WTC11 (cell line): Measurements from ENCODE around the gene WDPCP.

ENCODE experiments used
- ATF2 ChIP-seq: sonication (generic); formaldehyde crosslinking; IDR thresholded peaks from 2 replicates; pipeline ENCODE4 v1.8.1; 2022; ENCODE audit warnings: low read depth, missing genetic modification reagents, borderline replicate concordance
- ATF3 ChIP-seq: sonication (generic); formaldehyde crosslinking; conservative IDR thresholded peaks from 2 replicates; pipeline ENCODE4 v1.8.1; 2022; ENCODE audit warnings: mild to moderate bottlenecking, missing genetic modification reagents
- CREB1 ChIP-seq: sonication (generic); formaldehyde crosslinking; IDR thresholded peaks from 2 replicates; pipeline ENCODE4 v1.8.0; 2023; ENCODE audit warnings: mild to moderate bottlenecking, missing genetic modification reagents
- CREM ChIP-seq: sonication (generic); formaldehyde crosslinking; IDR thresholded peaks from 2 replicates; pipeline ENCODE4 v1.8.1; 2022; ENCODE audit warnings: mild to moderate bottlenecking, missing genetic modification reagents, moderate library complexity
- ELF4 ChIP-seq: sonication (generic); formaldehyde crosslinking; IDR thresholded peaks from 2 replicates; pipeline ENCODE4 v1.8.1; 2022; ENCODE audit warnings: low read depth, mild to moderate bottlenecking, moderate library complexity, missing genetic modification reagents
- FOXK1 ChIP-seq: sonication (generic); formaldehyde crosslinking; IDR thresholded peaks from 2 replicates; pipeline ENCODE4 v1.8.0; 2022; ENCODE audit warnings: mild to moderate bottlenecking, moderate library complexity, missing genetic modification reagents
- GABPB1 ChIP-seq: sonication (generic); formaldehyde crosslinking; IDR thresholded peaks from 2 replicates; pipeline ENCODE4 v1.8.1; 2023; ENCODE audit warnings: mild to moderate bottlenecking, missing genetic modification reagents
- NFYB ChIP-seq: sonication (generic); formaldehyde crosslinking; conservative IDR thresholded peaks from 2 replicates; pipeline ENCODE4 v1.8.0; 2022; ENCODE audit warnings: low read depth, missing genetic modification reagents
- NR3C1 ChIP-seq: sonication (generic); formaldehyde crosslinking; conservative IDR thresholded peaks from 2 replicates; pipeline ENCODE4 v1.8.1; 2023; ENCODE audit warnings: low read depth, mild to moderate bottlenecking, missing genetic modification reagents
- ZNF416 ChIP-seq: fragments of 250-450 bp; sonication (Bioruptor Pico); IDR thresholded peaks from 2 replicates; pipeline ENCODE4 v1.9.0; 2021; ENCODE audit warnings: mild to moderate bottlenecking, inconsistent platforms
- TF ChIP-seq, protein P1 (sequence below): fragments of 200-600 bp; IDR thresholded peaks from 2 replicates; pipeline ENCODE4 v1.8.0; 2022; ENCODE audit warnings: antibody characterized with exemption
- TF ChIP-seq, protein P2 (sequence below): sonication (generic); formaldehyde crosslinking; IDR thresholded peaks from 2 replicates; pipeline ENCODE4 v1.8.1; 2022; ENCODE audit warnings: low read depth, mild to moderate bottlenecking, moderate library complexity, missing genetic modification reagents, borderline replicate concordance
- TF ChIP-seq, protein P3 (sequence below): sonication (generic); formaldehyde crosslinking; IDR thresholded peaks from 2 replicates; pipeline ENCODE4 v1.8.1; 2023; ENCODE audit warnings: mild to moderate bottlenecking, missing genetic modification reagents, borderline replicate concordance

DNA sequence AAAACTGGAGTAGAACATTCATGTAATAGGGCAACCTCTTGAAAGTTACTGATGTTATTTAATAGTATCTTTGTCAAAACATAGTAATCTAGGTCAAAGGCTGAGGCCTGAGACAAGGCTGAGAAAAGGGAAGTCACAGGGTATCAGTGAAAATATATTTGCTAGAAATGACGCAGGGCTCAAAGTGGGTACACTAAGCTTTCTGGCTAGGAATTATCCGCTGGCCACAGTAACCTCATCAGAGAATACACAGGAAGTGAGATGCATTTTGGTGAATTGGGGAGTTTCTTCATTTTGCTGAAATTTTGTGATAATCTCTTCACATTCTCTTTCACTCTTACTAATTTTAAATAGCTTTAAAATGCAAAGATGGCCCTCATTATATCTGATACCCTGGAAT lies 330.8 kb downstream of the WDPCP start:
- TF ChIP-seq ATF3 (no peak), ATF2 (CRISPR knock-in tag) (no peak), CREM (CRISPR knock-in tag) (no peak), ZNF416 (CRISPR knock-in tag) (no peak), NR3C1 (no peak), ELF4 (no peak), NFYB (CRISPR knock-in tag) (no peak), CREB1 (CRISPR knock-in tag) (no peak), GABPB1 (CRISPR knock-in tag) (no peak), FOXK1 (CRISPR knock-in tag) (no peak)
- TF ChIP-seq, protein P1, sequence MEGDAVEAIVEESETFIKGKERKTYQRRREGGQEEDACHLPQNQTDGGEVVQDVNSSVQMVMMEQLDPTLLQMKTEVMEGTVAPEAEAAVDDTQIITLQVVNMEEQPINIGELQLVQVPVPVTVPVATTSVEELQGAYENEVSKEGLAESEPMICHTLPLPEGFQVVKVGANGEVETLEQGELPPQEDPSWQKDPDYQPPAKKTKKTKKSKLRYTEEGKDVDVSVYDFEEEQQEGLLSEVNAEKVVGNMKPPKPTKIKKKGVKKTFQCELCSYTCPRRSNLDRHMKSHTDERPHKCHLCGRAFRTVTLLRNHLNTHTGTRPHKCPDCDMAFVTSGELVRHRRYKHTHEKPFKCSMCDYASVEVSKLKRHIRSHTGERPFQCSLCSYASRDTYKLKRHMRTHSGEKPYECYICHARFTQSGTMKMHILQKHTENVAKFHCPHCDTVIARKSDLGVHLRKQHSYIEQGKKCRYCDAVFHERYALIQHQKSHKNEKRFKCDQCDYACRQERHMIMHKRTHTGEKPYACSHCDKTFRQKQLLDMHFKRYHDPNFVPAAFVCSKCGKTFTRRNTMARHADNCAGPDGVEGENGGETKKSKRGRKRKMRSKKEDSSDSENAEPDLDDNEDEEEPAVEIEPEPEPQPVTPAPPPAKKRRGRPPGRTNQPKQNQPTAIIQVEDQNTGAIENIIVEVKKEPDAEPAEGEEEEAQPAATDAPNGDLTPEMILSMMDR, result no peak
- TF ChIP-seq, protein P2, sequence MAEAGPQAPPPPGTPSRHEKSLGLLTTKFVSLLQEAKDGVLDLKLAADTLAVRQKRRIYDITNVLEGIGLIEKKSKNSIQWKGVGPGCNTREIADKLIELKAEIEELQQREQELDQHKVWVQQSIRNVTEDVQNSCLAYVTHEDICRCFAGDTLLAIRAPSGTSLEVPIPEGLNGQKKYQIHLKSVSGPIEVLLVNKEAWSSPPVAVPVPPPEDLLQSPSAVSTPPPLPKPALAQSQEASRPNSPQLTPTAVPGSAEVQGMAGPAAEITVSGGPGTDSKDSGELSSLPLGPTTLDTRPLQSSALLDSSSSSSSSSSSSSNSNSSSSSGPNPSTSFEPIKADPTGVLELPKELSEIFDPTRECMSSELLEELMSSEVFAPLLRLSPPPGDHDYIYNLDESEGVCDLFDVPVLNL (CRISPR knock-in tag), result no peak
- TF ChIP-seq, protein P3, sequence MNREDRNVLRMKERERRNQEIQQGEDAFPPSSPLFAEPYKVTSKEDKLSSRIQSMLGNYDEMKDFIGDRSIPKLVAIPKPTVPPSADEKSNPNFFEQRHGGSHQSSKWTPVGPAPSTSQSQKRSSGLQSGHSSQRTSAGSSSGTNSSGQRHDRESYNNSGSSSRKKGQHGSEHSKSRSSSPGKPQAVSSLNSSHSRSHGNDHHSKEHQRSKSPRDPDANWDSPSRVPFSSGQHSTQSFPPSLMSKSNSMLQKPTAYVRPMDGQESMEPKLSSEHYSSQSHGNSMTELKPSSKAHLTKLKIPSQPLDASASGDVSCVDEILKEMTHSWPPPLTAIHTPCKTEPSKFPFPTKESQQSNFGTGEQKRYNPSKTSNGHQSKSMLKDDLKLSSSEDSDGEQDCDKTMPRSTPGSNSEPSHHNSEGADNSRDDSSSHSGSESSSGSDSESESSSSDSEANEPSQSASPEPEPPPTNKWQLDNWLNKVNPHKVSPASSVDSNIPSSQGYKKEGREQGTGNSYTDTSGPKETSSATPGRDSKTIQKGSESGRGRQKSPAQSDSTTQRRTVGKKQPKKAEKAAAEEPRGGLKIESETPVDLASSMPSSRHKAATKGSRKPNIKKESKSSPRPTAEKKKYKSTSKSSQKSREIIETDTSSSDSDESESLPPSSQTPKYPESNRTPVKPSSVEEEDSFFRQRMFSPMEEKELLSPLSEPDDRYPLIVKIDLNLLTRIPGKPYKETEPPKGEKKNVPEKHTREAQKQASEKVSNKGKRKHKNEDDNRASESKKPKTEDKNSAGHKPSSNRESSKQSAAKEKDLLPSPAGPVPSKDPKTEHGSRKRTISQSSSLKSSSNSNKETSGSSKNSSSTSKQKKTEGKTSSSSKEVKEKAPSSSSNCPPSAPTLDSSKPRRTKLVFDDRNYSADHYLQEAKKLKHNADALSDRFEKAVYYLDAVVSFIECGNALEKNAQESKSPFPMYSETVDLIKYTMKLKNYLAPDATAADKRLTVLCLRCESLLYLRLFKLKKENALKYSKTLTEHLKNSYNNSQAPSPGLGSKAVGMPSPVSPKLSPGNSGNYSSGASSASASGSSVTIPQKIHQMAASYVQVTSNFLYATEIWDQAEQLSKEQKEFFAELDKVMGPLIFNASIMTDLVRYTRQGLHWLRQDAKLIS (CRISPR knock-in tag), result no peak
